GM10847 (cell line): ENCODE data around the gene ACBD3.

Experiments used
- POLR2A ChIP-seq: IDR thresholded peaks from 2 replicates; pipeline ENCODE4 v1.6.1; 2011; ENCODE audit not compliant: insufficient read length; ENCODE audit errors: extremely low read depth

Gene ACBD3

GRCh38 chr1:226108935-226109828 is 77.4 kb downstream of the ACBD3 start:
- no peak for TF ChIP-seq POLR2A

- no peak for TF ChIP-seq POLR2A
Observed at GRCh38 chr1:226107471-226108460, 78.8 kb downstream of the ACBD3 start.

GRCh38 chr1:226104671-226105121 is 81.8 kb downstream of the ACBD3 start:
- TF ChIP-seq POLR2A: no peak

DNA sequence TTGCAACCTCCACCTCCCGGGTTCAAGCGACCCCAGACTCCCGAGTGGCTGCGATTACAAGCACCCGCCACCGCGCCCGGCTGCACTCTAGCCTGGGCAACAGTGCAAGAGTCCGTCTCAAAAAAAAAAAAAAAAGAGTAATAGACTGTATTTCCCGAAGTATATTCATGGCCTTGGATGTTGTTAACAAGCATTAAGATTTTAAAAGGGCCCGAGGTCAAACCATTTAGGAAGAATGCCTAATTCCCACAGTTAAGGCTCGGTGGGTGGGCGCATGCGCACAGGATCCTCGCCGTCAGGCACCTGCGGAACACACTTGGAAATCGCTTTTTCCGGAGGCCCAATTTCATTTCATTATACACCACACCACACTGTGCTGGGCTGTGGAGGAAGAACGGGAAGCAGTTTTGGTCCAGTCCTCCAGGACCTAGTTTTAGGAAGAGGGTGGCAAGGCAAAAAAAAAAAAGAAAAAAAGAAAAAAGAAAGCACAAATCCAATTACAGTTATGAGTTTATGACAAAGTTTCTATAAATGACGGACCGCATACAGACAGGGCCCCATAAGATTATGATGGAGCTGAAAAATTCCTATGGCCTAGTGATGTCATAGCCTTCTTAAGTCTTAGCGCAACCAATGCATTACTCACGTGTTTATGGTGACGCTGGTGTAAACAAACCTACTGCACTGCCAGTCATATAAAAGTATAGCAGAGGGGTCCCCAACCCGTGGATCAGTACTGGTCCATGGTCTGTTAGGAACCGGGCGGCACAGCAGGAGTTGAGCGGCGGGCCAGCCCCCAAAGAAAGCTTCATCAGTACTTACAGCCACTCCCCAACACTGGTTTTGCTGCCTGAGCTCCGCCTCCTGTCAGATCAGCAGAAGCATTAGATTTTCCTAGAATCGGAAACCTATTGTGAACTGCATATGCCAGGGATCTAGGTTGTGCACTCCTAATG is 85.8 kb downstream of the ACBD3 start:
- no peak for TF ChIP-seq POLR2A

DNA sequence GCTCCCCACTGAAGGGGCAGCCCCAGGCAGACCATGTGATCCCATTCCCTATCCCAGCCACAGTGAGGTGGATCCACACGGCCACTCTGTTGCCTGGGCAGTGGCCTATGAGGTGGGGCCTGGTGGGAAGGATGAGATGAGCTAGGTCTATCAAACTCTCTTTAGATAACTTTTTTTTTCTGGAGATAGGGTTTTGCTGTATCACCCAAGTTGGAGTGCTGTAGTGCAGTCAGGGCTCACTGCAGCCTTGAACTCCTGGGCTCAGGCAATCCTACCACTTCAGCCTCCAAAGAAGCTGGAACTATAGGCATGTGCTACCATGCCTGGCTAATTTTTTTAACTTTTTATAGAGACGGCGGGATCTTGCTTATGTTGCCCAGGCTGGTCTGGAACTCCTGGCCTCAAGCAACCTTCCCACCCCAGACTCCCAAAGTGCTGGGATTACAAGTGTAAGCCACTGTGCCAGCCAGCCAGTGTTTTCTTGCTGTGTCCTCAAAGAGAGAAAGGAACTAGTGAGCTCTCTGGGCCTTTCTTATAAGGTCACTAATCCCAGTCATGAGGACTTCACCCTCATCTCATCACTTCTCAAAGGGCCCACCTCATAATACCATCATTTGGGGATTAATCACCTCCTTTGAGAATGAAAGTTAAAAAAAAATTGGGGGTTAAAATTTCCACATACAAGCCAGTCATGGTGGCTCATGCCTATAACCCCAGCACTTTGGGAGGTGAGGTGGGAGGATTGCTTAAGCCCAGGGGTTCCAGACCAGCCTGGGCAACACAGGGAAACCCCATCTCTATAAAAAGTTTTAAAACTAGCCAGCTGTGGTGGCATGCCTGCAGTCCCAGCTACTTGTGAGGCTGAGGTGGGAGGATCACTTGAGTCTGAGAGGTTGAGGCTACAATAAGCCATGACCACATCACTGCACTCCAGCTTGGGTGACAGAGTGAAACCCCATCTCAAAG is 87.4 kb downstream of the ACBD3 start:
- TF ChIP-seq POLR2A: no peak

DNA sequence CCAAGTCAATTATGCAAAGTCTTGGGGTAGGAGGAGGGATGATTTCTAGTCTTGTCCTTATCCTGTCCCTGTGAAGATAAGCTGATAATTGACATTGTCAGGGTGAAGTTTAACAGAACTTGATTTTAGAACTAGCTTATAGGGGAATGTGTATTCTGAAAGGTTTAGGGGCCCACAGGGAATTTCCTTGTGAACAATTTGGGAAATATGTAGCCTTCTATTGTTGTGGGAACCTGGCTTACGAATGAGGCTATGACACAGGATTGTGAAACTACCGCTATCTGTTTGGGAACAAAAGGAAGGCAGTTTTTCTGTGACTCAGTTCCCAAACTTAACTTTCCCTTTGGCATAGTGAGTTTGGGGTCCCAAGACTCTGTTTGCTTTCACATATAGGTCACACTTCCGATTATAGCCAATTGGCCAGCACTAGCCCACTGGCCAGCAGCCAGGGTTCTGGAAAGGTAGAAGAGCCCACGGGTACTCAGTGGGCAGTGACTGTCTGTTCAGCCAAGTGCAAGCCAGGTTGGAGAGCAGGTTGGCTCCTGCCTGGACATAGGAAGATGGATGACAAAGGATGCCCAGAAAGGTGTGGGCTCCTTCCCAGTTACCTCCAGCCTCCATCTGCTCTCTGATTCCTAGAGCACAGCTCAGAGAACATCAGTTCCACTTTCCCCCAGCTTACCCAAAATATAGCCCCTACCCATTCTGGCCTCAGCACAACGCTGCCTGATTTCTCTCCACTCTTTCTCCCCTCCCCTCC is 88.5 kb downstream of the ACBD3 start:
- TF ChIP-seq POLR2A: no peak

GRCh38 chr1:226095286-226095685 is 91.3 kb downstream of the ACBD3 start:
- TF ChIP-seq POLR2A: no peak
